Fibroblast of lung (primary cell): ENCODE results near the gene HIGD1A.

ENCODE experiments used
- CTCF ChIP-seq, 2 donors: IDR thresholded peaks in 1 of 2; conservative IDR thresholded peaks in 1 of 2; 1 replicate in 1 of 2; 2 replicates in 1 of 2; pipeline ENCODE4 v1.5.1; 2011 to 2012; ENCODE audit warnings: low read length in 2 of 2, control low read depth in 1 of 2, inconsistent platforms in 1 of 2, low read depth in 1 of 2, mild to moderate bottlenecking in 1 of 2
- EZH2 ChIP-seq: IDR thresholded peaks from 2 replicates; pipeline ENCODE4 v1.5.1; 2012; ENCODE audit warnings: low read length, control low read depth, mild to moderate bottlenecking; ENCODE audit errors: missing control alignments

GRCh38 chr3:42735019-42735418 lies 69.3 kb downstream of the HIGD1A start:
- TF ChIP-seq CTCF (conservative IDR thresholded peaks at IDR 0.05 in 1 of 2, IDR thresholded peaks at IDR 0.05 in 1 of 2; ENCODE audit: low read depth in 1 of 2, low read length in 2 of 2) (no peak), EZH2 (no peak)
